Stimulated activated CD4-positive, alpha-beta T cell treated with anti-CD3 and anti-CD28 coated beads, Interleukin-15, amount 100 ng/mL, for 24 hours (primary cell): ENCODE results near the gene IRF4.

Source experiments
- DNase-seq: peaks from one replicate; pipeline ENCODE4 v3.0.0-alpha.2; 2020

IRF4 gene

DNA sequence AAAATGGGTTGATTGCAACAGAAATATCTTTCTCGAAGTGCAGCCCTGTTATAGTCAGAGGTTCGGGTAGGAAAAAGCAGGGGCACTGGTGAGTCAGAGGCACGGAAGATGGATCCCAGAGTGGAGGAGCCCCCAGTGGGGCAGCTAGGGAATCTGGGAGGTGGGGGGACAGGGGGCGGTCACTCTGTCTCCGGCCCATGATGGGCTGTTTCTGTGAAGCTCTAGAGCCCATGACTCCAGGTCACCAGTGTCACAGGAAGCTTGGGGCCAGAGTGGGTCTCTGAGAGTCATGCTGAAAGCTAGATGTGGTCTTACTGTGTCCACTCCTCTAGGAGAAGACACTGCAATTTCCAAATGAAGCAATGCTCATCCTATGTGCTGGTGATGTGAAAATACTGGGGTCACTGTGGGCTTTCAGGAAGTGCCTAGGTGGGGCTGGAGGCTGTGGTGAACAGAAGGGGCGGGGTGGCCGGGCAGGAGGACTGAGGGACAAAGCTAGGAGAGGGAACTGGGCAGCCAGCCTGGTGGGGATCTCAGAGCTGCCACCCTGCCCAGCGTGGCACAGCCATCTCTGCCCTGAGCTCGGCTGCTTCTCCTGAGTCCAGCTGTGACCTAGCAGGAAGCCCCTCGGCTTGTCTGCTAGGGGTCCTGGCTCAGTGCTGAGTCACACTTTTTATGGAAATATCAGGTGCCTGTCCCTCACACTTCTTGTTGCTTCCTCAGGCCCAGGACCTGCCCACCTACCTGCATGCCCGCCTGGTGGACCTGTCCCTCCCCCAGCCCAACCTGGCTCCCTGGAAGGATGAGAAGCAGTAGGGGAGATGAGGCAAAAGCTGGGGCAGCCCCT lies 54.2 kb downstream of the IRF4 start:
- no peak for DNase-seq

DNA sequence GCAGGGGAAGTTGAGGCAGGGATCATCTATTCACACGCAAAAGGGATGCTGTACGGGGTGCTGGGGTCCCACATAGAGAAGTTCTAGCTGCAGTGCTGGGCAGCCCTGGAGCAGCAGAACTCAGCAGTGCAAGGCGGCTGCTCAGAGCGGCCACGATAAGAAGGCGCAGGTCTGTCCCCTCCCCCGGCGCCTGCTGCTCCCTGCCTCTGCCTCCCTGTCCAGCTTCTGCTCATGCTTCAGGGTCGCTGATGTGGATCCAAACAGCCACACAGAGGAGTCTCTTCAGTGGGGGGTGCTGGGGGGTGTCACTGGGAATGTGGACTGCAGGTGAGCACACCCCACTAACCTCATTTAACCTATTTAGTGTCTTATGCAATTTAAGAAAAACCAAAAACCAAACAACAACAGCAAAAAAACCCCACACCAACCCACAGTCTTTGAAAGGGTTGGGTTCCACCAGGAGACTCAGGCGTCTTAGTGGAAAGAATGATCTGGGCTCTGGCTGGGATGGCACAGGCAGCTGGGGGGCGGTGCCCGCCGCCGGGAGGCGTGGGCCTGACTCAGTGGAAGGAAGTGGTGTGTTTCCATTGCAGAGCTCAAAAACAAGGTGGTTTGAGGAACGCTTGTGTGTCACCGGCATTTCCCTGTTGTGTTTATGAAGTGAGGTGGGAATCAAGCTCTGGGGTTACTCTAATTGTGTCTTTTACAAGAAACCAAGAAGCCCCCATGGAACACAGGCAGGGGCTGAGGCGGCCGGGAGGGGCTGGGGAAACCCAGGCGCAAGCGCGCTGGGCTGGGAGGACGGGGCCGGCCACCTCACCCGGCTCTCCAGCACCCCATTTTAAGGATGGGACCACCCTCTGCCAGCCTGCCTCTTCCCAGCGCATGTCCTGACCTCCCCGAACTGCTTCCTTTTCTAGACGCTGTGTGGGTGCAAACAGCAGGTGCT lies 55.1 kb downstream of the IRF4 start:
- DNase-seq: peak; percentile 96

DNA sequence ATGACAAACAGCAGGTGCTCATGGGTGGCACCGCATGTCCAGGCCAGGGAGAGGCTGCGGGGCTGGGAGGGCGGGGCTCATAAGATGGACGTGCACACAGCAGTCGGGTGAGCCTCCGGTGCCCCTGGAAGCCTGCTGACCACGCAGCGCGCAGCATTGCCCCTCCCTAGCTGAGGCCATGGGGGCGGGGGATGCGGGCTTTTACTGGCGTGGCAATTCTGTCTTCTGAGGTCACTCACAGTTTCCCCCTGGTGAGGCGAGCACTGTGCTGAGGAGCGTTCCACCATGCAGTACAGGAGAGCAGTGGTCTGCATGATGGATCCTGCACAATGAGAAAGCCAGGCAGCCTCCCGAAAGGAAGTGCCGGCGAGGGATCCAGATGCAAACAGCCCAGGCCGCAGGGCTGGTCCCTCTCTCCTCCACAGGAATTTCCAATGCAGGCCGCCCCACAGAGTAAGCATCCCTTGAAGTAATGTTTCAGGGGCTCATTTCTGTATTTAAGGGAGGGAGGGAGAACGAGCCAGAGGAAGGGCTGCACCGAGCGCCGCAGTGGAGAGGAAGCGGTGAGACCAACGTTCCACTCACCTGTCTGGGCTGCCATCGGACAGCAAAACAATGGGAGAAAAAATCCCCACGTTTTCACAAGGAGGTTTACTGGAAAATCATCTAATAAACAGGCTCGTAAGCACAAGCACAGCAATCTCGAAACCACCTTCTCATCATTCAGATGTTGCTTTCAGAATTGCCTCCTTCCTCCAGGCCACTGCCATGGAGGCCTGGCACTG lies 56.0 kb downstream of the IRF4 start:
- peak; percentile 68 for DNase-seq

DNA sequence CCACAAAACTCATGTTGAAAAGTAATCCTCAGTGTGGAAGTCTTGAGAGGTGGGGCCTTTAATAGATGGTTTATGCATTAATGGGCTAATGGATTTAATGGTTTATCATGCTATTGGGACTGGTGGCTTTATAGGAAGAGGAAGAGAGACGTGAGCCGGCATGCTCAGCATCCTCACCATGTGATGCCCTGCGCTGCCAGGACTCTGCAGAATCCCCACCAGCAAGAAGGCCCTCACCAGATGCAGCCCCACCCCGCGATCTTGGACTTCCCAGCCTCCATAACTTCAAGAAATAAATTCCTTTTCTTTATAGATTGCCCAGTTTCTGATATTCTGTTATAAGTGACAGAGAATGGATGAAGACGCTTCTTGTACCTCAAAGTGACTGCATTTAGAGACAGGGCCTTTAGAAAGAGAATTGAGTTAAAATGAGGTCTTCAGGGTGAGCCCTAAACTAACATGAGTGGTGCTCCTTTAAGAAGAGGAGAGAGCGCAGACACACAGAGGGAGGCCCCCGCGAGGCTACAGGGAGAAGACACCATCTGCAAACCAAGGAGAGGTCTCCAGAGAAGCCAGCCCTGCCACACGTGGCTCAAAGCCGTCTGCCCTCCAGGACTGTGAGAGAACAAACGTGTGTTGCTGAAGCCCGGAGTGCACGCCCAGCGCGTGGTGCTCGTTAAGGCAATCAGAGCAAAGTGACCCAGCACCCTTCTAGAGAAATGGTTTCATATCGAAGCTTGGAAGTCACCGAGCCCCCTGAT lies 56.9 kb downstream of the IRF4 start:
- DNase-seq: no peak

DNA sequence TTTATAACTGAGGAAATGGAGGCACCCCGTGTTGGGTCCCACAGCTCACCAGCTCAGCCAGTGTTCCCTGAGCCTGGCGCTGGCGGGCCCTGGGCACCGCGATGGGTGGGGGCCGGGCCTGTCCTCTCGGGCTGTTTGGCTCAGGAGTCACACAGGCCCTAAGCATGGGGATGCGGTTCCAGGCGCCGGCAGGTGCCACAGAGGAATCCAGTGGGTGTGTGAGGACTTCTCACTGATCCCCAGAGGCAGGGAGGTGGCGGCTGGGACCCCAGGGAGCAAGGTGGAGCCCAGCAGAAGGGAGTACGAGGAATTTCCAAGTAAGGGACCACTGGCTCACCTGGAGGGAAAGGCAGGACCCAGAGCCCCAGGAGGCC lies 57.5 kb downstream of the IRF4 start:
- no peak for DNase-seq

DNA sequence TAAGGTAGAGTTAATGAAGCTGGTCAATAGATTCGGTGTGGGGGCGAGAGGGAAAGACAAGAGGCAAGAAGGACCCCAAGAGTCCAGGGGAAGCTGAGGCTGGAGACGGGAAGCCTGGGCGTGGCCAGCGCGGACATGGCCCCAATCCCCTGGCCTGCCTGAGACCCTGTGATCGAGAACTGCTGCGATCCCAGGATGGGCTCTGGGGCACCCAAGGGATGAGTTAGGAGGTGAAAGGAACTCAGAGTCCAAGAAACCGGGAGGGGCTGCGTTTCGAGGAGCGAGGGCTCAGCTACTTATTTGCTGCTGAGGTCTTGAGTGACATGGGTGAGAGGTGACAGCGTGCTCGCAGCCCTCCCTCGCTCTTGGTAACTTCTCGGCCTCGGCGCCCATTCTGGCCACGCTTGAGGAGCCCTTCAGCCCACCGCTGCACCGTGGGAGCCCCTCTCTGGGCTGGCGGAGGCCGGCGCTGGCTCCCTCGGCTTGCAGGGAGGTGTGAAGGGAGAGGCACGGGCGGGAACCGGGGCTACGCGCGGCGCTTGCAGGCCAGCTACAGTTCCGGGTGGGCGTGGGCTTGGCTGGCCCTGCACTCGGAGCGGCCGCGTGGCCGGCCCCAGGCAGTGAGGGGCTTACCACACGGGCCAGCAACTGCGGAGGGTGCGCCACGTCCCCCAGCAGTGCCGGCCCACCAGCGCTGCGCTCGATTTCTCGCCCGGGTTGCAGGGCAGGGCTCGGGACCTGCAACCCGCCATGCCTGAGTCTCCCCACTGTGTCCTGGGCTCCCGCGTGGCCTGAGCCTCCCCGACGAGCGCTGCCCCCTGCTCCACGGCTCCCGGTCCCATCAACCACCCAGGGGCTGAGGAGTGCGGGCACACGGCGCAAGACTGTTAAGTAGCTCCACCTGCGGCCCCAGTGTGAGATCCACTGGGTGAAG lies 58.2 kb downstream of the IRF4 start:
- DNase-seq: no peak

DNA sequence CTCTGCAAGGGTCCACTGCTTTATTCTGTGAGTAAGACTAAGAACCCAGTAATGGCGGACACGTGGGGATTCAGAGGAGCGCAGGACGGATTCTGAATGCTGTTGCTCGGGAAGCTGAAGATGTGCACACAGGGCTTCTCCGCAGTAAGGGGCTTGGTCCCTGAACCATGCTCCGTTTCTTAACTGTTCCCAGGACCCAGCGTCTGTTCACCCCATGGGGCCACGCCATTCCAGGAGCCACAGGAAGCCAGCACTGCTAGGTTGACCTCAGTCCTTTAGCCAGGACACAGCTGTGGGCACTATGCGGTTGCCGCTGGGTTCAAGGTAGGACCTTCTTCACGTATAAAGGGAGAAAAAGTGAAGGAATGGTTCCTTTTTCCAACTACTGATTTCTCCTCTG lies 59.8 kb downstream of the IRF4 start:
- DNase-seq: no peak

DNA sequence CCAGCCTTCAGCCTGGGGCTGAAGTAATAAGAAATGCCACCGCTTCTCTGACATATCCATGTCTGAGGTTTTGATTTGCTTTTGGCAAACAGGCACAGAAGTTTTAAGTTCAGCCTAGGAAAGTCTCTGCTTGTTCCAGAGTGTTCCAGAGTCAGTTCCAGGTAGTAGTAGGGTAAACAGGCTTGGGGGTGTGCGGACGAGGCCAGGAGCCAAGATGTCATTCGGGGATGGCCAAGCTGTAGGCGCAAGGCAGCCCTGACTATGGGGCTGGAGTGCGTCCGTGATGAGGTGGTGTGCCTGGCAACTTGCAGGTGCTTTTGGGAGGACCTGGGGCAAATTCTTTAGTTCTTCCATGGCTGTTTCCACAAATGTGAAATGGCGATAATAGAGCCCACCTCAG lies 60.3 kb downstream of the IRF4 start:
- DNase-seq: no peak

DNA sequence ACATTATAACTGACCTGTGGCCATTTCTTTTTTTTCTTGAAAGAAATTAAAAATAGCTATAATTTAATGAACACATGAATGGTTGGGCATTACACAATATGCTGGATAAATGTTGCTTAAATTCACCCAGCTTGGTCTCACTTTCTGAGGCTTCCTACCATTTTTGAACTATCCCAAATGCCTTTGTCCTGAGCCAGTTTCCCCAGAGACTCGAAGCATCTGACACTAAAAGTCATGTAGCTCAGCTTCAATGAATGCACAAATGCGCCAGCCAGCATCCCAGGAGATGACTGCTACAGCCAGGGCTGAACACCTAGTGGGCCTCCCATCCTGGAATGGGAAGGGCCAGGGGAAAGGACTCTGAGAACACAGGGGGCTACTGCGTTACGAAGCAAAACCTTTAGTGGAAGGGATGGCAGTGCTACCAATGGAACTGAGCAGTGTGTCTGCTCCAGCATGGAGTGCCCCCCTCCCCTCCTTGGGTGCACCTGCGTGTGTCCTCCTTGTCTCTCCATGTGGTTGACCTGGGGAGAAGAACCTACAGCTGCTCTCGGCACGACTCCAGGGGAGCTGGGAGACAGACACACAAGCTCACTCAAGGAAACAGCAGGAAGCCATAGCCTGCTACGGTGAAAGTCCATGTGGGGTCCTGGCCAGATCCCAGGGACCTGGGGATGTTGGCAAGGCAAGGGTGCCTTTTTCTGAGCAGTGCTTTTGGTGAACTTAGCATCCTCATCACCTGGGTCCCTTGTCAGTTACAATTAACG lies 60.9 kb downstream of the IRF4 start:
- DNase-seq: no peak

DNA sequence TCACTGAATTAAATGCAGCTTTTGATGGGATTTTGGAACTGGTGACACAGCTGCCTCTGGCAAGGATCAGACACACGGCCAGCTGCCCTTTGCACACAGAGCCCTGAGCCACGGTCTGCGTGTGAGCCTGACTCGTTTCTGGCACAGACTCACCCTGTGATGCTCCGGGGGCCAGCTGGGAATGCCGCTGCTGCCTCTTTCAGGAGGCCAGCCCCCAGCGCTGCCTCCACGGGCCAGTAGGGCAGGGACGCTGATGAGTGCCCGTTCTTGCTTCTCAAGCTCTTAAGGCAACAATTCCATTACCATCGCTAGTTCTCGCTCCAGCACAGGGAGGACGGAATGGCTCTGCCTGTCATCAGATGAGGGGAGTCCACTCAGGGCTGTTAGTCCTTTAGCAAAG lies 61.6 kb downstream of the IRF4 start:
- DNase-seq: no peak

DNA sequence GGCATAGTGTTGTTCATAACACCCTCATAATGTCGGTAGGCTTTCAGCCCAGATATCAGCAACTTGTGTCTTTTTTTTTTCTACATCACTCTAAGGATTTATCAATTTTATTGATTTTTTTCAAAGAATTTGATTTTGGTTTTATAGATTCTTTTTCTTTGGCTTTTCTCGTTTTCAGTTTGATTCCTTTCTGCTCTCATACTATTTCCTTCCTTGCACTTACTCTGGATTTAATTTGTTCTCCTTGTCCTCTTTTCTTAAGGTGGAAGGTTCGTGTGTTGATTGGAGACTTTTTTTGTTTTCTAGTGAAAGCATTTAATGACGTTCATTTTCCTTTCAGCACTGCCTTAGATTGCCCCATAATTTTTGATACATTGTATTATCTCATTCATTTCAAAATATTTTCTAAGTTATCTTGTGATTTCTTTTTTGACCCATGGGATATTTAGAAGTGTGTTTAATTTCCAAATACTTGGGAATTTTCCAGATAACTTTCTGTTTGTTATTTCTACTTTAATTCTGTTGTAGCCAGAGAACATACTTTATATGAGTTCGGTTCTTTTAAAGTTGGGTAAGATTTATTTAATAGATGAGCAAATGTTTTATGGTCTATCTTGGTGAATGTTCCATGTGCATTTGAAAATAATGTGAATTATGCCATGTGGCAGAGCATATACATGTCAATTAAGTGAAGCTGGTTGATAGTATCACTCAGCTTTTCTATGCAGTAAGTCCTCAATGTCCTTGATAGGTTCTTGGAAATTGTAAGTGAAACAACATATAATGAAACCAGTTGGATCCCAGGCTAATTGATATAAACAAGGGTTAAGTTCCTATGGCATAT lies 62.8 kb downstream of the IRF4 start:
- DNase-seq: no peak

DNA sequence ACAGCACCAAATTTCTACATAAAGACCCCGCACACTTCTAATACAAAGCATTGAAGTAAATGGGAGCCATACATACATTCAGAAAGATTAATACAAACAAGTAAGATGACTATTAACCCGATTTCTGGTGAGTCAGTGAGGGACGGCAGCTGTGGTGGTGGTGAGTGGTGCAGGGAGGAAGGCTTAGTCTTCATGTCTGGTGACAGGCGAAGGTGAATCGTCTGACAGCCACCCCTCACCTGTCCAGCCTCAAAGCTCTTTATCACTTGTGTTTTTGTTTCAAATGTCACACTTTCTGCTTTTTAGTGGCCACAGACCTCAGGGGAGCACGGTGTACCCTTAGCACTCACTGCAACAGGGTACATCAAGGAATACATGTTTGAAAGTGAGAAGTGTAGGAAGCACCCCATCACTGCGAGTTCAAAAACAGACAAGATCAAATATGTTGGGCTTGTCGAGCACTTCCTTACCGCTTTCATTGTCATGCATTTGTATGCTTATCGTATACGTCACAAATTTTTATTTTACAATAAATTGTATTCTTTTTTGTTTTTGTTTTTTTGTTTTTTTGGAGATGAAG lies 63.5 kb downstream of the IRF4 start:
- peak; percentile 68 for DNase-seq

DNA sequence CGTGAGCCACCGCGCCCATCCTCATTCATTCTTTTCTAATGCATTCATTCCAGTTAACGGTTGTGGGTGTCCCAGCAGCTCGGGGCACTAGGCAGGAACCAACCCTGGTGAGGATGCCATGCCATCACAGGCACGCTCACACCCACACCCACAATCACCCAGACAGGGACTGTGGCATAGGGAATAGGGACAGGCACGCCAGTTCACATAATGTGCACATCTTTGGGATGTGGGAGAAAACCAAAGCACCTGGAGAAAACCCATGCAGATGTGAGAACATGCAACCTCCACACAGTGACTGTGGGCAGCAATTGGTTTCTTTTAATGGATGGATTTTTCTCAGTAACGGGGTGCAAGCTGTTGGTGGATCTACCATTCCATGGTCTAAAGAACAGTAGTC lies 64.3 kb downstream of the IRF4 start:
- no peak for DNase-seq

DNA sequence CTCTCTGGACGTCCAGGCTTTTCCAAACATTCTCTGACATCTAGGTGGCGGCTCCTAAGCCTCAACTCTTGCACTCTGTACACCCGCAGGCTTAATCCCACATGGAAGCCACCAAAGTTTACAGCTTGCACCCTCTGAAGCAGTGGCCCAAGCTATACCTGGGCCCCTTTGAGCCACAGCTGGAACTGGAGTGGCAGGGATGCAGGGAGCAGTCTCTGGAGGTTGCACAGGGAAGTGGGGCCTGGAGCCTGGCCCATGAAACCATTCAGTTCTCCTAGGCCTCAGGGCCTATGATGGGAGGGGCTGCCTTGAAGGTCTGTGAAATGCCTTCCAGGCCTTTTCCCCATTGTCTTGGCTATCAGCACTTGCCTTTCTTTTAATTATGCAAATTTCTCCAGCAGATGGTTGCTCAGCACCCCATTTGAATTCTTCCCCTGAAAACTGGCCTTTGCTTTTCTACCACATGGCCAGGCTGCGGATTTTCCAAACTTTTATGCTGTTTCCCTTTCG lies 64.9 kb downstream of the IRF4 start:
- DNase-seq: no peak

DNA sequence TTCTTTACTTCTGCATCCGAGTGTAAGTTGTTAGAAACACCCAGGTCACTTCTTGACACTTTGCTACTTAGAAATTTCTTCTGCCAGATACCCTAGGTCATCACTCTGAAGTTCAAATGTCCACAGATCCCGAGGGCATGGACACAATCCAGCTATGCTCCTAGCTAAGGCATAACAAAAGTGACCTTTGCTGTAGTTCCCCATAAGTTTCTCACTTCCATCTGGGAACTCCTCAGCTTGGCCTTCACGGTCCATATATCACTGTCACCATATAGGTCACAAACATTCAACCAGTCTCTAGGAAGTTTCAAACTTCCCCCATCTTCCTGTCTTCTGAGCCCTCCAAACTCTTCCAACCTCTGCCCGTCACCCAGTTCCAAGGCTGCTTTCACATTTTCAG lies 65.3 kb downstream of the IRF4 start:
- no peak for DNase-seq
